NCI-H774 (cell line): ENCODE results near the gene SPINT4.
"Not testable (repeated sequence)": the region's sequence is repeated elsewhere in the genome, so short reads cannot be mapped to it uniquely, and the experiment has no call there.

Experiments
- DNase-seq: peaks from one replicate; lab custom pipeline; 2025; lab: John Stamatoyannopoulos, UW

Gene SPINT4

GRCh38 chr20:45722047-45722446 lies at the start of gene SPINT4:
SPINT4 (plus strand) TSS chr20:45722347; CDS start chr20:45722368, 21 bp downstream.
- no peak for DNase-seq

GRCh38 chr20:45672765-45673164 lies 49.4 kb upstream of the SPINT4 start:
- DNase-seq, result no peak

GRCh38 chr20:45679650-45680049 lies 42.5 kb upstream of the SPINT4 start:
- DNase-seq, result no peak

- no peak for DNase-seq
Observed at GRCh38 chr20:45685896-45686295, 36.3 kb upstream of the SPINT4 start.

GRCh38 chr20:45693346-45693745 lies 28.8 kb upstream of the SPINT4 start:
- DNase-seq, result not testable (repeated sequence)

GRCh38 chr20:45695496-45695895 lies 26.7 kb upstream of the SPINT4 start:
- DNase-seq, result no peak

- no peak for DNase-seq
Observed at GRCh38 chr20:45701104-45701503, 21.0 kb upstream of the SPINT4 start.

GRCh38 chr20:45701873-45702272 lies 20.3 kb upstream of the SPINT4 start, which contains the start of gene WFDC13:
WFDC13 (plus strand) TSS chr20:45702038; CDS start chr20:45702124, 86 bp downstream.
- no peak for DNase-seq

GRCh38 chr20:45704969-45705637 lies 17.0 kb upstream of the SPINT4 start, which contains the start of gene WFDC10B:
WFDC10B (minus strand) TSS chr20:45705019; CDS start chr20:45685992, 19,027 bp downstream.
- no peak for DNase-seq

GRCh38 chr20:45716141-45716688 lies 5.9 kb upstream of the SPINT4 start:
- DNase-seq, result not testable (repeated sequence)

- DNase-seq, result no peak
Observed at GRCh38 chr20:45725134-45725533, 3.0 kb downstream of the SPINT4 start.

GRCh38 chr20:45727044-45727443 lies 4.9 kb downstream of the SPINT4 start:
- no peak for DNase-seq

GRCh38 chr20:45732199-45732598 lies 10.1 kb downstream of the SPINT4 start:
- DNase-seq, result no peak

- DNase-seq, result no peak
Observed at GRCh38 chr20:45735552-45735951, 13.4 kb downstream of the SPINT4 start.

GRCh38 chr20:45735988-45736387 lies 13.8 kb downstream of the SPINT4 start:
- DNase-seq, result no peak

- DNase-seq, result no peak
Observed at GRCh38 chr20:45742596-45742995, 20.4 kb downstream of the SPINT4 start.

GRCh38 chr20:45745015-45745414 lies 22.9 kb downstream of the SPINT4 start:
- no peak for DNase-seq

- no peak for DNase-seq
Observed at GRCh38 chr20:45751721-45752120, 29.6 kb downstream of the SPINT4 start.

- no peak for DNase-seq
Observed at GRCh38 chr20:45752746-45753145, 30.6 kb downstream of the SPINT4 start.

- DNase-seq, result no peak
Observed at GRCh38 chr20:45758096-45758495, 35.9 kb downstream of the SPINT4 start.

- not testable (repeated sequence) for DNase-seq
Observed at GRCh38 chr20:45759921-45760320, 37.8 kb downstream of the SPINT4 start.

- DNase-seq, result not testable (repeated sequence)
Observed at GRCh38 chr20:45761966-45762365, 39.8 kb downstream of the SPINT4 start.

- not testable (repeated sequence) for DNase-seq
Observed at GRCh38 chr20:45764618-45765282, 42.6 kb downstream of the SPINT4 start.
